Measurements from ENCODE around the gene RMND1. TPM values are rescaled to one million over a fixed set of nuclear protein-coding genes. Genes with fewer than 3 reads are reported as not detected.
"Not testable (repeated sequence)": the region's sequence is repeated elsewhere in the genome, so short reads cannot be mapped to it uniquely, and the experiment has no call there.

Gene RMND1
- total RNA-seq, 1 experiment from 2014 or later = 19.3 TPM

DNA sequence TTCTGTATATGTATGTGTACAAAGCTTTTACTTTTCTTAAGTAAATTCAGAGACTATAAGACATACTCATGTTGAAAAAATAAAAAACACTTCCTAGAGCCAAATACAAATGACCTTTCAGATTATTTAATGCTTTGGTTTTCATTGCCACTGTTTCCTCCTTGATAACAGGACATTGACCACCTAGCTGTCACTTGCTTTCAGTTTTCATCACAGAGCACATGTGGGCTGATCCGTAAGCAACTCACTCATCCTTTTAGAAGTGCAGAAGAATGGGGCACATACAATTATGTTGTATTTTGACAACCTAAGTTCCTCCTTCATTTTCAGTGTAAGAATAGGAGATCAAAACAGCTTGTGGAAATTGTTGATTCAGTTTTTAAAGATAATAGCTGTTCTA lies 66.7 kb downstream of the RMND1 start:
- Histone ChIP-seq H3K4me2 (no peak overlapping the region), H3F3A (ENCODE audit: insufficient read depth, low read depth) (peaks cover 22% of the 10 kb centered on the region), H3K9me2 (ENCODE audit: insufficient read depth) (no peaks in the 10 kb centered on the region), H3K4me3 (no peak overlapping the region), H3K27ac (no peak overlapping the region), H4K20me1 (ENCODE audit: insufficient read depth) (no peaks in the 10 kb centered on the region), H3K27me3 (ENCODE audit: insufficient read depth, low read depth) (no peaks in the 10 kb centered on the region), H3K79me2 (ENCODE audit: low read depth) (peaks cover 90% of the 10 kb centered on the region), H3K36me3 (ENCODE audit: low read depth) (peaks cover 4% of the 10 kb centered on the region), H3K4me1 (replicated peaks; ENCODE audit: insufficient read depth) (peaks cover 19% of the 10 kb centered on the region), H2AFZ (no peak overlapping the region), H3K9me3 (ENCODE audit: insufficient read depth, low read depth) (no peaks in the 10 kb centered on the region)
- ChIA-PET CTCF (no interaction called here), POLR2A (ENCODE audit: unreplicated experiment) (no interaction called here)
- no peak for TF ChIP-seq EZH2 (IDR thresholded peaks at IDR 0.05; ENCODE audit: low read depth)
- TF ChIP-seq, protein P1, sequence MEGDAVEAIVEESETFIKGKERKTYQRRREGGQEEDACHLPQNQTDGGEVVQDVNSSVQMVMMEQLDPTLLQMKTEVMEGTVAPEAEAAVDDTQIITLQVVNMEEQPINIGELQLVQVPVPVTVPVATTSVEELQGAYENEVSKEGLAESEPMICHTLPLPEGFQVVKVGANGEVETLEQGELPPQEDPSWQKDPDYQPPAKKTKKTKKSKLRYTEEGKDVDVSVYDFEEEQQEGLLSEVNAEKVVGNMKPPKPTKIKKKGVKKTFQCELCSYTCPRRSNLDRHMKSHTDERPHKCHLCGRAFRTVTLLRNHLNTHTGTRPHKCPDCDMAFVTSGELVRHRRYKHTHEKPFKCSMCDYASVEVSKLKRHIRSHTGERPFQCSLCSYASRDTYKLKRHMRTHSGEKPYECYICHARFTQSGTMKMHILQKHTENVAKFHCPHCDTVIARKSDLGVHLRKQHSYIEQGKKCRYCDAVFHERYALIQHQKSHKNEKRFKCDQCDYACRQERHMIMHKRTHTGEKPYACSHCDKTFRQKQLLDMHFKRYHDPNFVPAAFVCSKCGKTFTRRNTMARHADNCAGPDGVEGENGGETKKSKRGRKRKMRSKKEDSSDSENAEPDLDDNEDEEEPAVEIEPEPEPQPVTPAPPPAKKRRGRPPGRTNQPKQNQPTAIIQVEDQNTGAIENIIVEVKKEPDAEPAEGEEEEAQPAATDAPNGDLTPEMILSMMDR (conservative IDR thresholded peaks at IDR 0.05) = no peak
- no TSS peak for BruUV-seq (replicated peaks)
- no peak for DNase-seq
- intact Hi-C loops (cut with micrococcal nuclease; ENCODE audit: unreplicated experiment) = no loop called here

DNA sequence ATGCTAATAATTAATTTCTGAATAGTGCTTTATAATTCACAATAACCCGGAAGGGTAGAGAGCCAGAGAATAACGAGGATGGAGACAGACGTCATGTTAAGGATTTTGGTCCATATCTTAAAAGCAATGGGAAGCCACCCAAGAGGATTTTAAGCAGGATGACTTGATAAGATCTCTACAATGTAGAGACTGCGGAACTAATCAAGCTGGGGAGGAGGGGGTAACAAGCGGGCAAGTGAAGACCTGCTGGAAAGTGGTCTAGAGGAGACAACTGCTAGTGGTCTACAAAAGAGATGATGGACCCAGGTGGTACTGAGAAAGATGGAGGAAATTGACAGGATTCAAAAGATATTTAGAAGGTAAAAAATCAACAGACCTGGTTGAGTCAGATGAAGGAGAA lies 67.8 kb downstream of the RMND1 start:
- intact Hi-C loops (cut with micrococcal nuclease; ENCODE audit: unreplicated experiment) = no loop called here
- CTCF ChIA-PET = no interaction called here
- Histone ChIP-seq H4K20me1 (ENCODE audit: insufficient read depth) (no peaks in the 10 kb centered on the region), H3K27ac (no peak overlapping the region), H3K9me2 (ENCODE audit: insufficient read depth) (no peaks in the 10 kb centered on the region), H3K4me3 (no peak overlapping the region), H3K27me3 (ENCODE audit: insufficient read depth, low read depth) (no peaks in the 10 kb centered on the region), H3K79me2 (ENCODE audit: low read depth) (peaks cover 97% of the 10 kb centered on the region), H3K9me3 (ENCODE audit: insufficient read depth, low read depth) (no peaks in the 10 kb centered on the region), H3K36me3 (ENCODE audit: low read depth) (peaks cover 4% of the 10 kb centered on the region), H2AFZ (no peak overlapping the region), H3F3A (ENCODE audit: insufficient read depth, low read depth) (peaks cover 13% of the 10 kb centered on the region), H3K4me1 (replicated peaks; ENCODE audit: insufficient read depth) (peaks cover 18% of the 10 kb centered on the region), H3K4me2 (no peak overlapping the region)
- POLR2A ChIA-PET (ENCODE audit: unreplicated experiment) = no interaction called here
- TF ChIP-seq, protein P1 (conservative IDR thresholded peaks at IDR 0.05) = no peak
- no peak for TF ChIP-seq EZH2 (IDR thresholded peaks at IDR 0.05; ENCODE audit: low read depth)
- DNase-seq = no peak
- no TSS peak for BruUV-seq (replicated peaks)

DNA sequence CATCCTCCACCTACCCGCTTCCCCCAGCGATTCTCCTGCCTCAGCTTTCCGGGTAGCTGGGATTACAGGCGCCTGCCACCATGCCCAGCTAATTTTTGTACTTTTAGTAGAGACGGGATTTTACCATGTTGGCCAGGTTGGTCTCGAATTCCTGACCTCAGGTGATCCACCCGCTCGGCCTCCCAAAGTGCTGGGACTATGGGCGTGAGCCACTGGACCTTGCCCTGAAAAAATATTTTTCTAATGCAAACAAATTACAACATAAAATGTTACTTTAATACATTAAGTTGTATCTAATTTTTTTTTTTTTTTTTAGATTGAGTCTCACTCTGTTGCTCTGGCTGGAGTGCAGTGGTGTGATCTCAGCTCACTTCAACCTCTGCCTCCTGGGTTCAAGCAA lies 69.3 kb downstream of the RMND1 start:
- DNase-seq; H3K9me2 ChIP-seq (ENCODE audit: insufficient read depth); BruUV-seq (replicated peaks); POLR2A ChIA-PET (ENCODE audit: unreplicated experiment); H3K4me1 ChIP-seq (replicated peaks; ENCODE audit: insufficient read depth); H3K4me2 ChIP-seq; H3K27ac ChIP-seq; H3K9me3 ChIP-seq (ENCODE audit: insufficient read depth, low read depth); H4K20me1 ChIP-seq (ENCODE audit: insufficient read depth); CTCF ChIA-PET; H2AFZ ChIP-seq; H3K27me3 ChIP-seq (ENCODE audit: insufficient read depth, low read depth); H3K36me3 ChIP-seq (ENCODE audit: low read depth); H3K4me3 ChIP-seq; H3F3A ChIP-seq (ENCODE audit: insufficient read depth, low read depth); intact Hi-C loops (cut with micrococcal nuclease; ENCODE audit: unreplicated experiment): not testable (repeated sequence)
- H3K79me2 ChIP-seq (ENCODE audit: low read depth) = peaks cover 97% of the 10 kb centered on the region

DNA sequence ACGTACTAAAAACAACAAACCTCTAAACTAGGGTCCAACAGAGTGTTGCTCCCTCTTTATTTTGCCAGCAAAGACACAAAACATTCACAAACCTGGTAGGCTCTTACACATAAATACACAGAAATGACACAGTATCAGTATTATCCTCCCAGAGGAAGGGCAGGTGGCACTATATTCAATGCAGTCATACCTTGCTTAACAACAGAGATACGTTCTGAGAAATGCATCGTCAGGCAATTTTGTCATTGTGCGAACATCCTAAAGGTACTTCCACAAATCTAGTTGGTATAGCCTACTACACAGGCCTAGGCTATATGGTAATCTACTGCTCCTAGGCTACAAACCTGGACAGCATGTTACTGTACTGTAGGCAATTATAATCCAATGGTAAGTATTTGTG lies 70.2 kb downstream of the RMND1 start:
- no peaks in the 10 kb centered on the region for H4K20me1 ChIP-seq (ENCODE audit: insufficient read depth)
- H3K79me2 ChIP-seq (ENCODE audit: low read depth) = peaks cover 96% of the 10 kb centered on the region
- H3K9me2 ChIP-seq (ENCODE audit: insufficient read depth) = no peaks in the 10 kb centered on the region
- no TSS peak for BruUV-seq (replicated peaks)
- 0 out of 2 replicates have a peak, but pooled peaks cover 4% of the 10 kb centered on the region for H3K4me1 ChIP-seq (replicated peaks; ENCODE audit: insufficient read depth)
- H3K27ac ChIP-seq = no peak overlapping the region
- H3K9me3 ChIP-seq (ENCODE audit: insufficient read depth, low read depth) = no peaks in the 10 kb centered on the region
- ChIA-PET CTCF (no interaction called here), POLR2A (ENCODE audit: unreplicated experiment) (no interaction called here)
- intact Hi-C loops (cut with micrococcal nuclease; ENCODE audit: unreplicated experiment) = no loop called here
- H3K4me3 ChIP-seq = no peak overlapping the region
- no peak overlapping the region for H3K4me2 ChIP-seq
- H3F3A ChIP-seq (ENCODE audit: insufficient read depth, low read depth) = no peaks in the 10 kb centered on the region; the same call in none of the 2 replicates
- H3K36me3 ChIP-seq (ENCODE audit: low read depth) = no peaks in the 10 kb centered on the region
- H3K27me3 ChIP-seq (ENCODE audit: insufficient read depth, low read depth) = no peaks in the 10 kb centered on the region
- DNase-seq = no peak
- H2AFZ ChIP-seq = no peak overlapping the region
- TF ChIP-seq, protein P1 (conservative IDR thresholded peaks at IDR 0.05) = no peak
- TF ChIP-seq EZH2 (IDR thresholded peaks at IDR 0.05; ENCODE audit: low read depth) = no peak

Measured in PC-9 (cell line).